GM19099 (cell line): ENCODE results near the gene SEMA4B.

Experiments
- POLR2A ChIP-seq: IDR thresholded peaks from 3 replicates; pipeline ENCODE4 v1.6.1; 2011; ENCODE audit warnings: low read depth; ENCODE audit not compliant: insufficient read length; ENCODE audit errors: extremely low read depth

SEMA4B gene

GRCh38 chr15:90171623-90172022, 29.5 kb upstream of the SEMA4B start:
- TF ChIP-seq POLR2A: no peak

GRCh38 chr15:90173372-90173771, 27.8 kb upstream of the SEMA4B start:
- no peak for TF ChIP-seq POLR2A

GRCh38 chr15:90174140-90174875, 26.8 kb upstream of the SEMA4B start:
- TF ChIP-seq POLR2A: no peak

GRCh38 chr15:90177012-90177411, 24.1 kb upstream of the SEMA4B start:
- no peak for TF ChIP-seq POLR2A

- TF ChIP-seq POLR2A: no peak
Measured at GRCh38 chr15:90178468-90179435, 22.4 kb upstream of the SEMA4B start.

GRCh38 chr15:90181776-90182175, 19.4 kb upstream of the SEMA4B start:
- TF ChIP-seq POLR2A: no peak

GRCh38 chr15:90184119-90184785, 16.9 kb upstream of the SEMA4B start:
- TF ChIP-seq POLR2A: peak; percentile 52

- TF ChIP-seq POLR2A: peak; percentile 61
Measured at GRCh38 chr15:90184786-90185704, 16.1 kb upstream of the SEMA4B start.

- TF ChIP-seq POLR2A: no peak
Measured at GRCh38 chr15:90187257-90187868, 13.8 kb upstream of the SEMA4B start.

GRCh38 chr15:90188914-90189748, 12.0 kb upstream of the SEMA4B start:
- no peak for TF ChIP-seq POLR2A

- TF ChIP-seq POLR2A: no peak
Measured at GRCh38 chr15:90189781-90190467, 11.2 kb upstream of the SEMA4B start.

- TF ChIP-seq POLR2A: peak; percentile 44
Measured at GRCh38 chr15:90190606-90191343, 10.4 kb upstream of the SEMA4B start.
